A673 (cell line): ENCODE results near the gene RNGTT.

Experiments used
- EZH2 ChIP-seq: fragments of 200-600 bp; sonication (generic); IDR thresholded peaks from 2 replicates; pipeline ENCODE4 v1.6.1; 2017; ENCODE audit warnings: borderline replicate concordance, low read depth, mild to moderate bottlenecking, mixed read lengths, antibody characterized with exemption, low read length; ENCODE audit not compliant: poor library complexity, severe bottlenecking
- TF ChIP-seq, protein P1 (sequence below): fragments of 300-800, 200-600 bp; sonication (generic); conservative IDR thresholded peaks from 2 replicates; pipeline ENCODE4 v1.5.1; 2017; ENCODE audit warnings: low read depth, mild to moderate bottlenecking, antibody characterized with exemption, low read length, moderate library complexity, mixed read lengths

DNA sequence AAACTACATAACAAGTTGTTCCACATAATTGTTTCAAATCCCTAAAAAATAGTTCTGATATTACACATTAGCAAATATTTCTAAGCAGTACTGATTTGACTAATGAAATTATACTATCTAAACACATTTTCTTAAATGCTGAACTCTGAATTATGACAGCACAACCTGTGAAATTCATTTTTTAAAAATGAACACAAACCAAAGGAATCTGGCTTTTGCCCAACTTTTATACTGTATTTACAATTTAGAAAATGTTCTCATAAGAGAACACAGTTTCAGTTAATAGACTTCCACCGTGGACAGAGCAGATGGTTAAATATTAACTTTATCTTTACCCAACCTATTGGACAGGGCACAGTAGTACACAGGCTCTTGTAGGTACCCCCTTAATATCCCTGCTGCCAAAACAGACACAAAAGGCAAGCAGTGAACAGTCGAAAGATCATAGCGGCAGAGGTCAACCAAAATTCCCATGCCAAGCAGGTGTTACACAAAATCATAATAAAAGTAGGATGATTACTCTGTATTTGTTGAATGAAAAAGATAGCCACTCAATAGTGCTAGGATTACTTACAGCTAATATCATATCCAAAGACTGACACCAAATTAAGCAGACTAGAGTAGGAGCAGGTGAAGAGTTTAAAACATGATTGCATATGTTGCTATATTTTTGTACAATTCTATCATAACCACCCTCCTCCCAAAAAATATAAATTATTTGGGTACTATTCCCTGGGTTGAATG is 122.5 kb downstream of the RNGTT start:
- TF ChIP-seq, protein P1, sequence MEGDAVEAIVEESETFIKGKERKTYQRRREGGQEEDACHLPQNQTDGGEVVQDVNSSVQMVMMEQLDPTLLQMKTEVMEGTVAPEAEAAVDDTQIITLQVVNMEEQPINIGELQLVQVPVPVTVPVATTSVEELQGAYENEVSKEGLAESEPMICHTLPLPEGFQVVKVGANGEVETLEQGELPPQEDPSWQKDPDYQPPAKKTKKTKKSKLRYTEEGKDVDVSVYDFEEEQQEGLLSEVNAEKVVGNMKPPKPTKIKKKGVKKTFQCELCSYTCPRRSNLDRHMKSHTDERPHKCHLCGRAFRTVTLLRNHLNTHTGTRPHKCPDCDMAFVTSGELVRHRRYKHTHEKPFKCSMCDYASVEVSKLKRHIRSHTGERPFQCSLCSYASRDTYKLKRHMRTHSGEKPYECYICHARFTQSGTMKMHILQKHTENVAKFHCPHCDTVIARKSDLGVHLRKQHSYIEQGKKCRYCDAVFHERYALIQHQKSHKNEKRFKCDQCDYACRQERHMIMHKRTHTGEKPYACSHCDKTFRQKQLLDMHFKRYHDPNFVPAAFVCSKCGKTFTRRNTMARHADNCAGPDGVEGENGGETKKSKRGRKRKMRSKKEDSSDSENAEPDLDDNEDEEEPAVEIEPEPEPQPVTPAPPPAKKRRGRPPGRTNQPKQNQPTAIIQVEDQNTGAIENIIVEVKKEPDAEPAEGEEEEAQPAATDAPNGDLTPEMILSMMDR, result no peak
- no peak for TF ChIP-seq EZH2
